LNCaP clone FGC (cell line): ENCODE results near the gene PARVB.

ENCODE experiments used
- DNase-seq: peaks from one replicate; pipeline ENCODE4 v3.0.0-alpha.2; 2011; ENCODE audit warnings: low read depth
- H3K4me3 ChIP-seq: 2 replicates; pipeline ENCODE4 v1.5.1; 2011; ENCODE audit warnings: mild to moderate bottlenecking, low read depth, low read length, control low read depth
- TF ChIP-seq, protein P1 (sequence below): IDR thresholded peaks from 2 replicates; pipeline ENCODE4 v1.5.1; 2012; ENCODE audit warnings: mild to moderate bottlenecking; ENCODE audit not compliant: control insufficient read depth, insufficient read depth; ENCODE audit errors: extremely low read depth

PARVB gene

DNA sequence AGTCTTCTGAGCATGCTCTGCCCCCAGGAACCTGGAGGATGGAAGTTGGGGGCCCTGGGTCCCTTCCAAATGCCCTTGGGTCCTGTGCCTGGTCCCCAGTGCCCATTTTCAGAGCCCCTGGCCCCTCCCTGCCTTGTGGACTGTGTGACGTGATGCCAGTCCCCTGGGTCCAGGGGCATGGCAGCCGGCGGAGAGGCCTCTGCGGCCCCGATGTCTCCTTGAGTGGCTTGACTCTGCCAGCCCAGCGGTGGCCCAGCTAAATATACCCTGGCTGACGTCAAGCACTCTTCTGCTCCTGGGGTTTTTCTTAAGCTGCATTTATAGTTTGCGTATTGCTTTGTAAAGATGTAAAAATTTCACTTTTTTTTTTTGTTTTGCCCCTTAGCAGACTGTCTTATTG, 121.4 kb downstream of the PARVB start:
- H3K4me3 ChIP-seq, result no peak overlapping the region
- no peak for DNase-seq
- TF ChIP-seq, protein P1, sequence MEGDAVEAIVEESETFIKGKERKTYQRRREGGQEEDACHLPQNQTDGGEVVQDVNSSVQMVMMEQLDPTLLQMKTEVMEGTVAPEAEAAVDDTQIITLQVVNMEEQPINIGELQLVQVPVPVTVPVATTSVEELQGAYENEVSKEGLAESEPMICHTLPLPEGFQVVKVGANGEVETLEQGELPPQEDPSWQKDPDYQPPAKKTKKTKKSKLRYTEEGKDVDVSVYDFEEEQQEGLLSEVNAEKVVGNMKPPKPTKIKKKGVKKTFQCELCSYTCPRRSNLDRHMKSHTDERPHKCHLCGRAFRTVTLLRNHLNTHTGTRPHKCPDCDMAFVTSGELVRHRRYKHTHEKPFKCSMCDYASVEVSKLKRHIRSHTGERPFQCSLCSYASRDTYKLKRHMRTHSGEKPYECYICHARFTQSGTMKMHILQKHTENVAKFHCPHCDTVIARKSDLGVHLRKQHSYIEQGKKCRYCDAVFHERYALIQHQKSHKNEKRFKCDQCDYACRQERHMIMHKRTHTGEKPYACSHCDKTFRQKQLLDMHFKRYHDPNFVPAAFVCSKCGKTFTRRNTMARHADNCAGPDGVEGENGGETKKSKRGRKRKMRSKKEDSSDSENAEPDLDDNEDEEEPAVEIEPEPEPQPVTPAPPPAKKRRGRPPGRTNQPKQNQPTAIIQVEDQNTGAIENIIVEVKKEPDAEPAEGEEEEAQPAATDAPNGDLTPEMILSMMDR, result no peak

DNA sequence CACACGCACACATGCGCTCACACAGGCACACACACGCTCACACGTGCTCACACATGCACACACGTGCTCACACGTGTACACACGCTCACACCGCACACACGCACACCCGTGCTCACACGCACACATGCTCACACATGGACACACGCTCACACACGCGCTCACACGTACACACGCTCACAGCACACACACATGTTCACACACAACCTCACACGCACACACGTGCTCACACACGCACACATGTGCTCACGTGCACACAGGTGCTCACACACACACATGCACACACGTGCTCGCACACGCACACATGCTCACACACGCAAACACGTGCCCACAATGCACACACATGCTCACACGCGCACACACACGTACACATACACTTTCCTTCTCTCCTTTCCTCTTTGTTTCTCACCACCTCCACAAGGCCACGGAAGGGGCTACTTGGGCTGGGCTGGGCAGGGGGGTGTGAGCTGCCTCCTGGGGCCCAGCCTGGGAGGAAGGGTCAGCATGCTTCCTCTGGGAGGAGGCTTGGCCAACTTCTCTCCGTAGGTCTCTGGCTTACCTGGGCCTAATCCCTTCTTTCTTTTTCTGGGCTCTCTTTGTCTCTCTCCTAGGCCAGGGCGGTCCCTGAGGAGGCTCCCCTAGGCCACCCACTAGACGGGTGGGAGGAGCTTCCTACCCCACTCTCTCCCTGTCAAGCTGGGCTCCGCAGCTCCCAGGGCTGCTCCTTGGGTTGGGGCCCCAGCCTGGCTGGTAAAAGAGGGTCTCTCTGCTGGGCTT, 122.2 kb downstream of the PARVB start:
- H3K4me3 ChIP-seq, result no peak overlapping the region
- no peak for DNase-seq
- TF ChIP-seq, protein P1, result no peak

DNA sequence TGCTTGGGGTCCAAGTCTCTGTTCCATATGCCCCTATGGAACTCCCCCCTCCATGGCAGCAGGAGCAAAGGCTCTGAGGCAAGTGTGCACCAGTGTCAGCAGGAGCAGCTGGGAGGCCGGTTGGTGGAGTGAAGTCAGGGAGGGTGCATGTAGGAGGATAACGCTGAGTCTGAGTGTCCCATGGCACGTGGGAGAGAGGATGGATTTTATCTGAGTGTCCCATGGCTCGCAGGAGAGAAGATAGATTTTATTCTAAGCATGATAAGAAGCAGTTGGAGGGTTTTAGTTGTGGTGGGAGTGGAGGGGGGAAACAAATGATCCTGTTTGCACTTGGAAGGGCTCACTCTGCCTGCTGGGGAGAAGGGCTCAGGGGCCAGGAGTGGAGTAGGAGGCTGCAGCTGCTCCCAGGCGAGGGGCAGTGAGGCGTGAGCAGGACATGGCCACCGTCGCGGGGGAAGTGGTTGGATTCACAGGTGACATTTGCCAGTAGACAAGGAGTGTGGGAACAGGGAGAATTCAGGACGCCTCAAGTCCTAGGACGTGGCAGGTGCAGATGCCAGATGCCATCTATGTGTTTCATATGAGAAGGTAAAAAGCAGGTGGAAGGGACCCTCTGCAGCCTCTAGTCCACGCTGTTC, 123.0 kb downstream of the PARVB start:
- DNase-seq, result no peak
- TF ChIP-seq, protein P1, result no peak
- no peak overlapping the region for H3K4me3 ChIP-seq

DNA sequence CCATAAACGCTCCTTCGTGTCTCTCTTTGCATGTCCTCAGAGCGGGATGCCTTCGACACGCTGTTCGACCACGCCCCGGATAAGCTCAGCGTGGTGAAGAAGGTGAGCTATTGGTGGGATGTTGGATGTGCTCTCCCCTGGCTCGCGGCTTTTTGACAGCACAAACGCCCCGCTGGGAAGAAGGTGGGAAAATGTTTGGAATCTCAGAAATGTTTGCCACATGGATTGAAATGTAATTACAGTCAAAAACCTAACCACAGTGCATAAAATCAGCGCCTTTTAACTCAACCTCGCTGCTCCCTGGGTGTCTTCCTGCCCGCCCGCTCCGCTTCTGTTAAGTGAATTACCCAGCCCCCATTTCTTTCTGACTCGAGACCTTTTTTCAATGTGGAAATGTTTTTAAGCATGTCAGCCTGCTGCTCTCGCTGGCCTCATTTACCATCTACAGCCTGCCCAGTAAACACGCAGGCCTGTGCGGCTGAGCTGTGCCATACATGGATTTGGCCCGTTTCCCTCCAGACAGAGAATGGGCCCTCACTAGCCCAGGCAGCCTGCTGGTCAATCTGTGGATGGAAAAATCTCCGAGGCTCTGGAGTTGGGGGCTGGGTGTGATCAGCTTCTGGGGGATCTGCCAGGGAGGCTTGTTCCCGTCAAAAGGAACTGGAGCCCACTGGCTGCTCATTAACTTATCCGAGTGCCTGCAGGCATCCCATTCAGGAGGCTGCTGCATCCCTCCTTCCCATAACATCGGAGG, 123.9 kb downstream of the PARVB start:
- no peak overlapping the region for H3K4me3 ChIP-seq
- TF ChIP-seq, protein P1, result no peak
- DNase-seq, result no peak

DNA sequence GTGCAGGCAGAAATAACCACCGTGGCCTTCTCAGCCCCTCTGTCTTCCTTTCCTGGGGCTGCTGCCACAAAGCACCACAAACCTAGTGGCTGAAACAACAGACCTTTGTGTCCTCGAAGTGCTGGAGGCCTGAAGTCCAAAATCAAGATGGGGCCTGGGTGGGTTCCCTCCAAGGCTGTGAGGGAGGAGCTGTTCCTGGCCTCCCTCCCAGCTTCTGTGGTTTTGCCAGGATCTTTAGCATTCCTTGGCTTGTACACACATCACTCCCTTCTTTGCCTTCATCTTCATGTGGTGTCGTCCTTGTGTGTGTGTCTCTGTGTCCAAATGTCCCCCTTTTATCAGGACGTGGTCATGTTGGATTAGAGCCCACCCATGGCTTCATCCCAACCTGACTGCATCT, 127.6 kb downstream of the PARVB start:
- no peak overlapping the region for H3K4me3 ChIP-seq
- TF ChIP-seq, protein P1, result no peak
- DNase-seq, result no peak

DNA sequence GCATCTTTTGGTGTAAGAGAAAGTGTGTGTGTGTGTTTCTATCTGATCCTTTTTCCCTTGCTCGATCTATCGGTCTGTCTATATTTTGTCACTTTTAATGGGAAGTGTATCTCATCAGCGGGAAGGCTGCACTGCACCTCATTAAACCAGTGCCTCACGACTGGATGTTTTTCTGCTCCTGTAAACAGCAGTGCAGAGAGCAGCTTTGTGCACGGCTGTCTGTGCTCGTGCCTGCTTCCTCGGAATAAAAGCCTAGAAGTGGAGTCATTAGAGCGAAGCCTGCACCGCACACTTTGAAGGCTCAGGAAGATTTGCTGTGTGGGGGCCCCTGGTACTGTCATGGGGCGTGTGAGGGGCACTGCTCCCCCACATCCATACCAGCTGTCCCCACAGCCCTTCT, 129.6 kb downstream of the PARVB start:
- no peak for DNase-seq

More for the DNA sequence above, 129.6 kb downstream of the PARVB start:
- no peak overlapping the region for H3K4me3 ChIP-seq
- TF ChIP-seq, protein P1, result no peak
